Keratinocyte (primary cell): Measurements from ENCODE around the gene AGR2.

Experiments
- CTCF ChIP-seq, 3 experiments: IDR thresholded peaks in 1 of 3; conservative IDR thresholded peaks in 1 of 3; optimal IDR thresholded peaks in 1 of 3; 2 replicates in 2 of 3; 3 replicates in 1 of 3; pipeline versions ENCODE3 to v1.5.1; 2011; ENCODE audit warnings: low read length in 3 of 3, mild to moderate bottlenecking in 3 of 3, moderate library complexity in 2 of 3, control low read depth in 1 of 3, inconsistent platforms in 1 of 3; ENCODE audit not compliant: insufficient read depth in 2 of 3; ENCODE audit errors: extremely low read depth in 1 of 3
- EZH2 ChIP-seq: IDR thresholded peaks from one replicate; pipeline ENCODE4 v1.6.1; 2012; ENCODE audit warnings: inconsistent platforms, mild to moderate bottlenecking, low read length, moderate library complexity

GRCh38 chr7:16745645-16746044, 59.2 kb downstream of the AGR2 start:
- no peak for TF ChIP-seq CTCF (optimal IDR thresholded peaks at IDR 0.05 in 1 of 3, IDR thresholded peaks at IDR 0.05 in 1 of 3, conservative IDR thresholded peaks at IDR 0.05 in 1 of 3; ENCODE audit: extremely low read depth in 1 of 3, insufficient read depth in 2 of 3, low read length in 3 of 3)
- TF ChIP-seq EZH2, result no peak
